A549 (cell line): ENCODE measurements around the gene CXCL5. TPM values are rescaled to one million over a fixed set of nuclear protein-coding genes. Genes with fewer than 3 reads are reported as not detected.

Experiments used
- ATAC-seq, 2 experiments: fragments of 200-7000 bp in 1 of 2; fragments of >200 bp in 1 of 2; cut with Nextera tagmentation in 1 of 2; cut with Tn5 transposase in 1 of 2; 3 replicates each; pipeline versions ENCODE4 v1.8.0 to v1.9.1; 2018 to 2020; ENCODE audit warnings: mild to moderate bottlenecking in 1 of 2, moderate library complexity in 1 of 2
- CTCF ChIA-PET: fragments of 300-600 bp; sonication (Branson Sonifier 250); formaldehyde crosslinking; extraction: SDS; loops from one replicate; lab custom pipeline; 2021; ENCODE audit warnings: antibody characterized with exemption, inconsistent platforms; lab: Yijun Ruan, JAX
- POLR2A ChIA-PET: fragments of 350-600 bp; formaldehyde crosslinking; extraction: SDS; loops from one replicate; lab custom pipeline; 2021; ENCODE audit warnings: antibody characterized with exemption, inconsistent platforms; lab: Yijun Ruan, JAX
- DNase-seq, 2 experiments: peaks; one replicate each; pipeline versions ENCODE4 v3.0.0 to v3.0.0-alpha.2; 2011 to 2016; ENCODE audit warnings: low read depth in 1 of 2, low spot score in 1 of 2
- FAIRE-seq: peaks from 2 replicates; lab custom pipeline; 2011; peaks lifted over from hg19 to GRCh38; lab: Jason Lieb, UNC
- H3K27ac ChIP-seq, 2 experiments: fragments of >200 bp; sonication (Bioruptor Twin); formaldehyde crosslinking; 3 replicates each; pipeline ENCODE4 v1.5.1; 2016 to 2017
- H3K4me1 ChIP-seq: fragments of >200 bp; sonication (Bioruptor Twin); formaldehyde crosslinking; 3 replicates; pipeline ENCODE4 v1.6.1; 2016
- H3K4me2 ChIP-seq: fragments of >200 bp; sonication (Bioruptor Twin); formaldehyde crosslinking; 3 replicates; pipeline ENCODE4 v1.6.1; 2016
- H3K4me3 ChIP-seq: fragments of >200 bp; sonication (Bioruptor Twin); formaldehyde crosslinking; 3 replicates; pipeline ENCODE4 v1.5.1; 2016
- H3K9me3 ChIP-seq: fragments of >200 bp; sonication (Bioruptor Twin); formaldehyde crosslinking; 3 replicates; pipeline ENCODE4 v1.6.1; 2016
- ATOH8 ChIP-seq: fragments of 250-450 bp; sonication (Bioruptor Pico); IDR thresholded peaks from 2 replicates; pipeline ENCODE4 v1.5.0; 2020; ENCODE audit warnings: low read depth, mild to moderate bottlenecking, moderate library complexity
- BHLHE40 ChIP-seq: IDR thresholded peaks from 2 replicates; pipeline ENCODE4 v1.6.1; 2012; ENCODE audit warnings: low read depth, low read length, inconsistent platforms
- CEBPB ChIP-seq, 2 experiments: fragments of >200 bp in 1 of 2; sonication (Bioruptor Twin) in 1 of 2; formaldehyde crosslinking in 1 of 2; IDR thresholded peaks; 2 replicates each; pipeline ENCODE4 v1.6.1; 2012 to 2016
- CHD2 ChIP-seq: fragments of 150-350 bp; IDR thresholded peaks from 2 replicates; pipeline ENCODE4 v1.6.1; 2014; ENCODE audit warnings: low read length; ENCODE audit not compliant: partially characterized antibody
- CHD4 ChIP-seq: fragments of 200-600 bp; sonication (generic); IDR thresholded peaks from 2 replicates; pipeline ENCODE4 v1.6.1; 2016; ENCODE audit warnings: antibody characterized with exemption, mild to moderate bottlenecking, borderline replicate concordance
- CTCF ChIP-seq: fragments of >200 bp; sonication (Bioruptor Twin); formaldehyde crosslinking; IDR thresholded peaks from 3 replicates; pipeline ENCODE4 v1.5.1; 2016
- EHMT2 ChIP-seq: fragments of 200-600 bp; sonication (generic); IDR thresholded peaks from 2 replicates; pipeline ENCODE4 v1.6.1; 2016; ENCODE audit warnings: antibody characterized with exemption, low read depth, mild to moderate bottlenecking, moderate library complexity
- FOSL2 ChIP-seq, 2 experiments: fragments of 450-650 bp in 1 of 2; fragments of >200 bp in 1 of 2; sonication (Bioruptor Twin) in 1 of 2; formaldehyde crosslinking; IDR thresholded peaks; 2 replicates each; pipeline versions ENCODE4 v1.5.0 to v1.6.1; 2016 to 2020; ENCODE audit warnings: mild to moderate bottlenecking in 1 of 2, moderate library complexity in 1 of 2
- GATA3 ChIP-seq: IDR thresholded peaks from 2 replicates; pipeline ENCODE4 v1.6.1; 2012; ENCODE audit warnings: borderline replicate concordance
- HEYL ChIP-seq: fragments of 250-450 bp; sonication (Bioruptor Pico); IDR thresholded peaks from 2 replicates; pipeline ENCODE4 v1.8.0; 2021; ENCODE audit warnings: mild to moderate bottlenecking, moderate library complexity
- HMGXB4 ChIP-seq: fragments of 250-450 bp; sonication (Bioruptor Pico); IDR thresholded peaks from 2 replicates; pipeline ENCODE4 v1.5.0; 2021; ENCODE audit warnings: mild to moderate bottlenecking, moderate library complexity, borderline replicate concordance
- HOXB5 ChIP-seq: fragments of 250-450 bp; sonication (Bioruptor Pico); IDR thresholded peaks from 2 replicates; pipeline ENCODE4 v1.5.0; 2020; ENCODE audit warnings: mild to moderate bottlenecking, moderate library complexity
- KDM1A ChIP-seq: fragments of 200-600 bp; sonication (generic); IDR thresholded peaks from 2 replicates; pipeline ENCODE4 v1.6.1; 2016; ENCODE audit warnings: low read depth, mild to moderate bottlenecking
- MAFK ChIP-seq: fragments of 450-650 bp; IDR thresholded peaks from 2 replicates; pipeline ENCODE4 v1.6.1; 2014; ENCODE audit not compliant: partially characterized antibody
- NR3C1 ChIP-seq: fragments of >200 bp; sonication (Bioruptor Twin); formaldehyde crosslinking; IDR thresholded peaks from 3 replicates; pipeline ENCODE4 v1.6.1; 2017
- POLR2A ChIP-seq: IDR thresholded peaks from 2 replicates; pipeline ENCODE4 v1.6.1; 2012; ENCODE audit warnings: mild to moderate bottlenecking, low read length
- RCOR1 ChIP-seq: fragments of 150-350 bp; IDR thresholded peaks from 2 replicates; pipeline ENCODE4 v1.6.1; 2014; ENCODE audit warnings: antibody characterized with exemption, low read length, low read depth
- REST ChIP-seq: fragments of 200-600 bp; sonication (generic); IDR thresholded peaks from 2 replicates; pipeline ENCODE4 v1.6.1; 2016; ENCODE audit warnings: antibody characterized with exemption, mild to moderate bottlenecking, moderate library complexity
- TFCP2L1 ChIP-seq: fragments of 250-450 bp; sonication (Bioruptor Pico); IDR thresholded peaks from 2 replicates; pipeline ENCODE4 v1.5.0; 2021; ENCODE audit warnings: mild to moderate bottlenecking
- TP53 ChIP-seq: fragments of 250-450 bp; sonication (Bioruptor Pico); IDR thresholded peaks from 2 replicates; pipeline ENCODE4 v1.5.0; 2021; ENCODE audit warnings: mild to moderate bottlenecking, moderate library complexity
- USF2 ChIP-seq: fragments of 450-650 bp; IDR thresholded peaks from 2 replicates; pipeline ENCODE4 v1.6.1; 2014; ENCODE audit warnings: antibody characterized with exemption
- WGBS: methylation state at CpG from one replicate; pipeline ENCODE4 v1.1.6; 2017; ENCODE audit errors: missing lambda C conversion rate; 5-methylcytosine and 5-hydroxymethylcytosine counted together
- polyA plus RNA-seq, 4 experiments: library from polyadenylated mRNA; depleted of rRNA in 3 of 4; stranded (reverse); fragments of >200 nt; fragmentation: RNase III in 1 of 4; extraction: RNeasy Plus Mini Kit Qiagen cat#74134 plus additional on column Dnase treatment in 1 of 4; gene quantifications; 2 replicates in 3 of 4; 3 replicates in 1 of 4; pipeline ENCODE4 v1.2.3, GENCODE V29; 2011 to 2017

The CXCL5 gene
- polyA plus RNA-seq, 2 of the 4 experiments (the other 2 are of a cell fraction), result 127 to 195 TPM

- TF ChIP-seq HMGXB4 (CRISPR knock-in tag), result no peak
- TF ChIP-seq MAFK, result no peak
- TF ChIP-seq, all 56 proteins: peak for 0
These were observed 10.4 kb downstream of the CXCL5 start, which contains the start of gene PPBP (continued) for GRCh38 chr4:73988061-73988460.

GRCh38 chr4:73985528-73985852 is 13.0 kb downstream of the CXCL5 start:
- Histone ChIP-seq H3K4me3 (no peak overlapping the region), H3K9me3 (no peaks in the 10 kb centered on the region)
- no peak for FAIRE-seq
- ATAC-seq, result no peak
- POLR2A ChIA-PET, result no interaction called here
- whole genome bisulfite sequencing, result 67% methylated on average over 1 of the region's 1 CpG
- no peak for DNase-seq
- no peak for TF ChIP-seq TFCP2L1 (CRISPR knock-in tag)
- no peak for TF ChIP-seq USF2
- TF ChIP-seq POLR2A, result no peak
- TF ChIP-seq GATA3, result no peak
- TF ChIP-seq CHD4, result no peak
- TF ChIP-seq FOSL2 (IDR thresholded peaks at IDR 0.05), result no peak
- no peak for TF ChIP-seq FOSL2 (CRISPR knock-in tag; IDR thresholded peaks at IDR 0.05)
- no peak for TF ChIP-seq CEBPB (IDR thresholded peaks at IDR 0.05)
- TF ChIP-seq ATOH8, result no peak
- TF ChIP-seq KDM1A, result no peak
- no peak for TF ChIP-seq HEYL (CRISPR knock-in tag)
- no peak for TF ChIP-seq BHLHE40
- no peak for TF ChIP-seq NR3C1
- TF ChIP-seq CHD2, result no peak
- no peak for TF ChIP-seq HOXB5 (CRISPR knock-in tag)
- no peak for TF ChIP-seq CTCF
- no peak for TF ChIP-seq REST
- TF ChIP-seq TP53 (CRISPR knock-in tag), result no peak
- no peak for TF ChIP-seq EHMT2
- no peak for TF ChIP-seq RCOR1
- TF ChIP-seq, all 56 proteins: peak for 0
- Histone ChIP-seq H3K4me1 (0 out of 3 replicates have a peak, but pooled peaks cover 3% of the 10 kb centered on the region), H3K4me2 (no peak overlapping the region), H3K27ac (no peak overlapping the region)
- CTCF ChIA-PET, result no interaction called here
